Measurements from ENCODE around the gene SNUPN.

DNA sequence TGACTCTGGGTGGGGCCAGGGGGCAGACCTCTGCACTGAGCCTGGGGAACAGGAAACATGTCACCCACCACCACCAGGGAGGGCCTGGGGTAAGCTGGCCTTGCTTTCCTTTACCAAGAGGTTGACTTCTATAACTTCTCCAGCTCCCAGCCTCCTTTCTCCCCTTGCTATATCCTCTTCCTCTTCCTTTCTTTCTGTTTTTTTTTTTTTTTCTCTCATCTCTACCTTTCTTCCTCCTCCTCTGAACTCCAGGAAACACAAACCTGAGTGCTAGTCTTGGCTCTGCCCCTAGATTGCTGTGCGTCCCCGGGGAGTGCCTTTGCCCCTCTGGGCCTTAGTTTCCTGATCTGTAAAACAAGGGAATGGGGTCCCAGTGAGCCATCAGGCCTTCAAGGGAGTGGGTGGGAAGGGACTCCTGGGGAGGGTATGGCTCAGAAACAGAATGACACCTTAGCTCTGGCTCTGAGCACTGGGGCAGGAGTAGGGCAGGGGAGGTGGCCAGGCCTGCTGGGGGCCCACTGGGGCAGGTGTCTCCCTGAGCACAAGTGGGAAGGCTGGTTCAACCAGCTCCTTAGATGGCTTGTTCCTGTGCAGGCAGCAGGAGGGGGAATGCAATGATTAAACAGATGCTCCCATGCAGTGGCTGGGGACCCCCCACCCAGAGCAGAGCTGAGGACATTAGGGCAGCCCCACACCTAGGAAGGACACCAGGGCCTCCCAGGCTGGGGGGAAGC, 26.5 kb upstream of the SNUPN start:
- TF ChIP-seq, protein P1, sequence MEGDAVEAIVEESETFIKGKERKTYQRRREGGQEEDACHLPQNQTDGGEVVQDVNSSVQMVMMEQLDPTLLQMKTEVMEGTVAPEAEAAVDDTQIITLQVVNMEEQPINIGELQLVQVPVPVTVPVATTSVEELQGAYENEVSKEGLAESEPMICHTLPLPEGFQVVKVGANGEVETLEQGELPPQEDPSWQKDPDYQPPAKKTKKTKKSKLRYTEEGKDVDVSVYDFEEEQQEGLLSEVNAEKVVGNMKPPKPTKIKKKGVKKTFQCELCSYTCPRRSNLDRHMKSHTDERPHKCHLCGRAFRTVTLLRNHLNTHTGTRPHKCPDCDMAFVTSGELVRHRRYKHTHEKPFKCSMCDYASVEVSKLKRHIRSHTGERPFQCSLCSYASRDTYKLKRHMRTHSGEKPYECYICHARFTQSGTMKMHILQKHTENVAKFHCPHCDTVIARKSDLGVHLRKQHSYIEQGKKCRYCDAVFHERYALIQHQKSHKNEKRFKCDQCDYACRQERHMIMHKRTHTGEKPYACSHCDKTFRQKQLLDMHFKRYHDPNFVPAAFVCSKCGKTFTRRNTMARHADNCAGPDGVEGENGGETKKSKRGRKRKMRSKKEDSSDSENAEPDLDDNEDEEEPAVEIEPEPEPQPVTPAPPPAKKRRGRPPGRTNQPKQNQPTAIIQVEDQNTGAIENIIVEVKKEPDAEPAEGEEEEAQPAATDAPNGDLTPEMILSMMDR (IDR thresholded peaks at IDR 0.05) = no peak
- TF ChIP-seq POLR2A (IDR thresholded peaks at IDR 0.05) = no peak

All from body of pancreas (tissue), 4 donors.